Epithelial cell of proximal tubule (primary cell): ENCODE measurements around the gene RANBP10. TPM values are rescaled to one million over a fixed set of nuclear protein-coding genes. Genes with fewer than 3 reads are reported as not detected.

Experiments
- DNase-seq: peaks from one replicate; pipeline ENCODE4 v3.0.0-alpha.2; 2011; ENCODE audit warnings: low read depth
- H3K4me3 ChIP-seq: 2 replicates; pipeline ENCODE4 v1.5.1; 2011; ENCODE audit warnings: low read depth, mild to moderate bottlenecking, low read length
- total RNA-seq: library from RNA; depleted of rRNA; stranded (reverse); fragments of >200 nt; gene quantifications from 2 replicates; pipeline ENCODE4 v1.2.3, GENCODE V29; 2015
- TF ChIP-seq, protein P1 (sequence below): conservative IDR thresholded peaks from 2 replicates; pipeline ENCODE4 v1.5.1; 2012; ENCODE audit warnings: low read depth, mild to moderate bottlenecking, low read length

Gene RANBP10
- total RNA-seq, 1 donor from 2014 or later, result 4.0 TPM

DNA sequence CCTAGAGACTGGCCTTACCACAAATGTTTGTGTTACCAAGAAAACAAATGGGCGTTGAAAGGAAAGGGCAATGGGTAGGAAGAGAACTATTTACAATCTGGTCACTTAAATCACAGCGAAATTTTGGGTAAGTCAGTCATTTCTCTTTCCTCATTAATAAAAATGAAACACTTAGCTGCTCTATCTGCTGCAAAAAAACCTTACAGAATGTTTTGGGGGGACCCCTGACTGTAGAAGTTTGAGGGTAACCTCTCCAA lies 39.6 kb upstream of the RANBP10 start:
- no peak for DNase-seq
- peak overlapping the region; percentile 99 for H3K4me3 ChIP-seq
- TF ChIP-seq, protein P1, sequence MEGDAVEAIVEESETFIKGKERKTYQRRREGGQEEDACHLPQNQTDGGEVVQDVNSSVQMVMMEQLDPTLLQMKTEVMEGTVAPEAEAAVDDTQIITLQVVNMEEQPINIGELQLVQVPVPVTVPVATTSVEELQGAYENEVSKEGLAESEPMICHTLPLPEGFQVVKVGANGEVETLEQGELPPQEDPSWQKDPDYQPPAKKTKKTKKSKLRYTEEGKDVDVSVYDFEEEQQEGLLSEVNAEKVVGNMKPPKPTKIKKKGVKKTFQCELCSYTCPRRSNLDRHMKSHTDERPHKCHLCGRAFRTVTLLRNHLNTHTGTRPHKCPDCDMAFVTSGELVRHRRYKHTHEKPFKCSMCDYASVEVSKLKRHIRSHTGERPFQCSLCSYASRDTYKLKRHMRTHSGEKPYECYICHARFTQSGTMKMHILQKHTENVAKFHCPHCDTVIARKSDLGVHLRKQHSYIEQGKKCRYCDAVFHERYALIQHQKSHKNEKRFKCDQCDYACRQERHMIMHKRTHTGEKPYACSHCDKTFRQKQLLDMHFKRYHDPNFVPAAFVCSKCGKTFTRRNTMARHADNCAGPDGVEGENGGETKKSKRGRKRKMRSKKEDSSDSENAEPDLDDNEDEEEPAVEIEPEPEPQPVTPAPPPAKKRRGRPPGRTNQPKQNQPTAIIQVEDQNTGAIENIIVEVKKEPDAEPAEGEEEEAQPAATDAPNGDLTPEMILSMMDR, result no peak

DNA sequence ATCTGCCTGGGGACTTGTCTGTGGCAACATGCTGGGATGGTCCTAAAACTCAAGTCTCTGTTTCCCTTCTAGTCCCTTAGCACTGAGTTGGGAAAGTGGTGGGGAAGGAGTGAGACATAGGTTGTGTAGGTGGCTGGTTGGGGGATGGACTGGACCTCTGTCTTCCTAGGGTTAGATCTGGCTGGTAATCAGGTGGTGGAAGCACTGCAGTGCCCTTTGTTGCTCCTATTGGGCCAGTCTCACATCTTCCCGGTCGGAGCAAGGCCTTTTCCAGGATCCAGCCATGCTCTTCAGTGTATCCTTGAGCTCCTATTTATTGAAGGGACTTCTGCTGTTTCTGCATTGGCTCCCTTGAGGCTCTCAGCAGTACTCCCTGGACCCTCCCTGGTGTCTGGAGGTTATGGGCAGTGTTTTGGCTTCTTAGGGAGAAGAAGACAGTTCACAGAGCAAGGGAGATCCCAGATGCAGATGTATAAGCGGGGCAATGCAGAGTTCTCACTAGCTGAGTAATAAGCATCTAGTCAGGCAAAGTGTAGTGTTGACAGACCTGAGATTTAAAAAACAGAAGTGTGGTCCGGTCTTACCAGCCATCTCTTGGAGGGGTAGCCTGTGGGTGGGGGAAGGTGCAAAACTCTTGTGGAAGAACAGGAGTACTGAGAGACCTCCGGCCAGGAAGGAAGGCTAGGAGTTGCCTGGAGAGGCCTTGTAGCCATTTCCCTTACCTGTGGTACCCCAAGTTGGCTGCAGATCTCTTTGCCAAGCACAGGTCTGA lies 39.1 kb upstream of the RANBP10 start:
- peak overlapping the region; percentile 99 for H3K4me3 ChIP-seq
- DNase-seq, result no peak
- TF ChIP-seq, protein P1, result no peak

DNA sequence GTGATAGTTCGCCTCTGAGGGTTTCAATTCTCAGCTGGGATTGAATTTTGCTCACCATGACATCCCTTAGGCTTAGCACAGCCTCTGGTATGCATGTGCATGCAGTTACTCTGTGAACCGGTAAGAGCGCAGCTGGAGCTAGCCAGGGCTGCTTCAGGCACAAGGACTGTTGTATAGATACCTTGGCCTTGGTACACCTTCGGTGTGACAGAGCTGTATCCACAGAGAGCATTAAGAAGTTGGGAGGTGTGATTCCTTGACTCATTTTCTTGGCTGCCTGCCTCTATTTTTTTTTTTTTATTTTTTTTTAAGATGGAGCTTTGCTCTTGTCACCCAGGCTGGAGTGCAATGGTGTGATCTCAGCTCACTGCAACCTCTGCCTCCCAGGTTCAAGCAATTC lies 38.1 kb upstream of the RANBP10 start:
- DNase-seq, result no peak
- peak overlapping the region; percentile 18 for H3K4me3 ChIP-seq

DNA sequence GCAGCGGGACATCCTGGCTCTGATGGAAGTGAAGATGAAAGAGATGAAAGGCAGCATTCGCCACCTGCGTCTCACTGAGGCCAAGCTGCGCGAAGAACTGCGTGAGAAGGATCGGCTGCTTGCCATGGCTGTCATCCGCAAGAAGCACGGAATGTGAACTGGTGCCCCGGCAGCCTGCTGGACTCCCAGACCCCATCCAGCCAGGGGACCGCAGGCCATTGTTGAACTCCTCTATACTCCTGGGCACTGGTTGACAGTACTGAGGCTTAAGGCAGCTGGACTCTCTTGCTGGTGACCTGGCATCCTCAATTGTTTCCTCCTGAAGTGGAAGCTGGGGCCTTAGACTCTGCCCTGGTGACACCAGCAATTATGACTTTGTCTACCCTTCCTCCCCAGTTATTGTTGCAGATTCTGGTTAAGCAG lies 37.0 kb upstream of the RANBP10 start:
- DNase-seq, result no peak
- H3K4me3 ChIP-seq, result peak overlapping the region; percentile 92
- TF ChIP-seq, protein P1, result no peak

More for the DNA sequence above, 38.1 kb upstream of the RANBP10 start:
- TF ChIP-seq, protein P1, result no peak

DNA sequence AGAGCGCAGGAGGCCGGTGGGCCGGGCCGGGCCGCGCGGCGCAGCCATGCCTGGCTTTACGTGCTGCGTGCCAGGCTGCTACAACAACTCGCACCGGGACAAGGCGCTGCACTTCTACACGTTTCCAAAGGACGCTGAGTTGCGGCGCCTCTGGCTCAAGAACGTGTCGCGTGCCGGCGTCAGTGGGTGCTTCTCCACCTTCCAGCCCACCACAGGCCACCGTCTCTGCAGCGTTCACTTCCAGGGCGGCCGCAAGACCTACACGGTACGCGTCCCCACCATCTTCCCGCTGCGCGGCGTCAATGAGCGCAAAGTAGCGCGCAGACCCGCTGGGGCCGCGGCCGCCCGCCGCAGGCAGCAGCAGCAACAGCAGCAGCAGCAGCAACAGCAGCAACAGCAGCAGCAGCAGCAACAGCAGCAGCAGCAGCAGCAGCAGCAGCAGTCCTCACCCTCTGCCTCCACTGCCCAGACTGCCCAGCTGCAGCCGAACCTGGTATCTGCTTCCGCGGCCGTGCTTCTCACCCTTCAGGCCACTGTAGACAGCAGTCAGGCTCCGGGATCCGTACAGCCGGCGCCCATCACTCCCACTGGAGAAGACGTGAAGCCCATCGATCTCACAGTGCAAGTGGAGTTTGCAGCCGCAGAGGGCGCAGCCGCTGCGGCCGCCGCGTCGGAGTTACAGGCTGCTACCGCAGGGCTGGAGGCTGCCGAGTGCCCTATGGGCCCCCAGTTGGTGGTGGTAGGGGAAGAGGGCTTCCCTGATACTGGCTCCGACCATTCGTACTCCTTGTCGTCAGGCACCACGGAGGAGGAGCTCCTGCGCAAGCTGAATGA lies 36.4 kb upstream of the RANBP10 start:
- TF ChIP-seq, protein P1, result peak; percentile 36
- no peak for DNase-seq
- H3K4me3 ChIP-seq, result peak overlapping the region; percentile 92

DNA sequence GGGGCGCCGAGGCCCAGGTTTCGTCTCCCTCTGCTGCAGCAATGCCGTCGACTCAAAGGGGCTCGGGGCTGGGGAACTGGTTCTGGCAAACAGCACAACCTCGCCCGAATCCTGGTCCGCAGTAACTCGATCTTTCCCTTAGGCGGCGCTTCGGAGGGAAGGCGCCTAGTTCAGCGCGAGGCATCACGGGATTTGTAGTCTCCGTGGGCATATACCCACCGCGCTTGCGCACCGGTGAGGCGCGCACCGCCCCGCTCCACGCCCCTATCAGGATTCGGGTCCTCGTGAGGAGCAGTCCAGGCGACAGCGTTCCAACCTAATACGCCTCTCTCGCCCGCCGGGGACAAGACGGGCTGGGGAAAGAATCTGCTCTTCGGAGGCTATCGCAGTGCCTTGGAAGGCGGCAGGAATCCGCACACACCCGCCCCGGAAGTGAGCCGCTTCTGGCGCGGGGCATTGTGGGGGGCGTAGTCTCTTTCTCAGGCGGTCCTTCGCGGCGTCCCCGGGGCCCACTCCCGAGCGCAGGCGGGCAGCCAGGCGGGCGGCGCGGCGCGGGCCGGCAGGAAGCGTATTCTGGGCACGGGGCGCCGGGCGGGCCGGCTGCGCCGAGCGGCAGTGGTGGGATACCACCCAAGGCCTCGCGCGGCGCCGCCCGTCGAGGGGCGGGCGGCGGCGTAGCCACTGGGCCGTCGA lies 35.6 kb upstream of the RANBP10 start, which contains the start of gene THAP11:
Gene THAP11, plus strand, starts transcription at position 505 of the 693 bp plus-strand sequence. CDS start 235 bp downstream, outside the sequence.
- DNase-seq, result no peak
- TF ChIP-seq, protein P1, result peak; percentile 74

More for the DNA sequence above, 35.6 kb upstream of the RANBP10 start, which contains the start of gene THAP11:
- H3K4me3 ChIP-seq, result peak within 1 kb of the TSS; percentile 92
